BLaER1 treated with 17β-estradiol and CSF1 and Interleukin-3, amounts not matched to agents 10 nM and 100 nM (cell line): ENCODE results near the gene HCRT.
"Not testable (repeated sequence)": the region's sequence is repeated elsewhere in the genome, so short reads cannot be mapped to it uniquely, and the experiment has no call there.

ENCODE experiments used
- H3K27ac ChIP-seq, 11 experiments: shearing (Covaris generic); formaldehyde crosslinking; 2 replicates each; pipeline ENCODE4 v1.8.1; 2022
- H3K27me3 ChIP-seq, 11 experiments: shearing (Covaris generic); formaldehyde crosslinking; 2 replicates each; pipeline ENCODE4 v1.8.1; 2022
- H3K36me3 ChIP-seq, 11 experiments: shearing (Covaris generic); formaldehyde crosslinking; 2 replicates each; pipeline ENCODE4 v1.8.1; 2022
- H3K4me1 ChIP-seq, 10 experiments: shearing (Covaris generic); formaldehyde crosslinking; 2 replicates each; pipeline ENCODE4 v1.8.1; 2022
- H3K4me2 ChIP-seq, 11 experiments: shearing (Covaris generic); formaldehyde crosslinking; 2 replicates each; pipeline ENCODE4 v1.8.1; 2022
- H3K4me3 ChIP-seq, 10 experiments: shearing (Covaris generic); formaldehyde crosslinking; 2 replicates each; pipeline ENCODE4 v1.8.1; 2022
- H3K9ac ChIP-seq, 11 experiments: shearing (Covaris generic); formaldehyde crosslinking; 2 replicates each; pipeline ENCODE4 v1.8.1; 2022
- H3K9me3 ChIP-seq, 11 experiments: shearing (Covaris generic); formaldehyde crosslinking; replicated peaks in 1 of 11; 2 replicates each; pipeline ENCODE4 v1.8.1; 2022
- H4K20me1 ChIP-seq, 11 experiments: shearing (Covaris generic); formaldehyde crosslinking; 2 replicates each; pipeline ENCODE4 v1.8.1; 2022
- Cebpa-rat ChIP-seq, 11 experiments: shearing (Covaris generic); IDR thresholded peaks; 2 replicates each; pipeline ENCODE4 v1.8.1; 2022

The HCRT gene

DNA sequence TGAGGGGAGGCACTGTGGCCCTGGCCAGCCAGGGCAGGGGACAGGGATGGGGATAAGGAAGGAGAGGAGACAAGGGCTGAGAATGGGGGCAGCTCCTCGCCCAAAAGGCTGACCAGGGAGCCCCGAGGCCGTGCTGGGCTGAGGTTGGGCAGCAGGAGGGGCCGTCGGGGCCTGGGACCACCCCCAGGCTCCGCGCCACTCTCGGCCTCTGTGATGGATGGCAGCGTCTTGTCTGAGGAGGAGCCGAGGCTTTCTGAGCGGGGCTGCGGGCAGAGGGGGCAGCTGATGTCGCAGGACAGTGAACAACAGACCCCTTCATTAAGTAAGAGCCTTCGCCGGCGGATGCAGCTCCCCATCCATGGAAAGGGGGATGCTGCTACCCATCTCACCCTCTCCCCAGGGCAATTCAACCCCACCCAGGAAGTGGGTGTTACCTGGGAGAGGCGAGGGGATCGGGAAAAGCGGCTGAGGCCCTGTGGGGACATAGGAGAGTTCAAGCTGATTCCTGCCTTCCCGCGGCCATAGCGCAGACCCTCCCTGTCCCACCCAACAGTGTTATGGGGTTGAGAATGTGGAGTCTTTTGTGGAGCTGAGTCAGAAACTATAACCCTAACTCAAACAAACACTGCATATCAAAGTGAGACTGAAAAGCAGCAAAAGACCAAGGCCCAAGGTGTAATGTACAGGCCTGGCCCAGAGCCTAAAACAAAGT is 21.4 kb downstream of the HCRT start:
- Histone ChIP-seq H3K9ac (no peak overlapping the region), H3K9me3 (no peaks in the 10 kb centered on the region), H3K27me3 (no peaks in the 10 kb centered on the region), H3K4me1 (peaks cover 32 to 56% (median 41%) of the 10 kb centered on the region in 10 experiments), H3K4me3 (no peak overlapping the region), H3K27ac (no peak overlapping the region), H4K20me1 (no peaks in the 10 kb centered on the region; a peak in 1 of 22 replicates), H3K4me2 (no peak overlapping the region), H3K36me3 (no peaks in the 10 kb centered on the region)
- no peak for TF ChIP-seq Cebpa-rat (IDR thresholded peaks at IDR 0.05)

- H3K27me3 ChIP-seq = no peaks in the 10 kb centered on the region
- H3K4me2 ChIP-seq = no peak overlapping the region; a peak in 1 of 22 replicates
- no peak overlapping the region for H3K9ac ChIP-seq
- TF ChIP-seq Cebpa-rat (IDR thresholded peaks at IDR 0.05) = no peak
- no peak overlapping the region for H3K27ac ChIP-seq
- H3K4me3 ChIP-seq = no peak overlapping the region
- H4K20me1 ChIP-seq = no peaks in the 10 kb centered on the region; a peak in 1 of 22 replicates
- no peaks in the 10 kb centered on the region for H3K9me3 ChIP-seq
- peaks cover 32 to 55% (median 38%) of the 10 kb centered on the region in 10 experiments for H3K4me1 ChIP-seq
- H3K36me3 ChIP-seq = no peaks in the 10 kb centered on the region
Measured at GRCh38 chr17:42163113-42163512, 22.1 kb downstream of the HCRT start.

- Histone ChIP-seq H3K27me3 (no peaks in the 10 kb centered on the region), H3K9ac (peak overlapping the region in 6 of 11 experiments; percentile 1 to 59 (median 48); a peak in 7 of 22 replicates), H3K4me2 (peak overlapping the region in 8 of 11 experiments; percentile 61 to 79 (median 68); a peak in 16 of 22 replicates), H3K36me3 (no peaks in the 10 kb centered on the region), H3K4me3 (no peak overlapping the region), H3K27ac (peak overlapping the region in 2 of 11 experiments; percentile 9 to 66; a peak in 1 of 22 replicates), H3K4me1 (peaks cover 29 to 45% (median 38%) of the 10 kb centered on the region in 10 experiments), H4K20me1 (no peaks in the 10 kb centered on the region), H3K9me3 (no peaks in the 10 kb centered on the region)
- TF ChIP-seq Cebpa-rat (IDR thresholded peaks at IDR 0.05) = no peak
Measured at GRCh38 chr17:42160531-42160910, 24.7 kb downstream of the HCRT start.

GRCh38 chr17:42159796-42160530 is 25.3 kb downstream of the HCRT start:
- Histone ChIP-seq H3K4me2 (peak overlapping the region in 8 of 11 experiments; percentile 33 to 79 (median 68); a peak in 15 of 22 replicates), H3K36me3 (no peaks in the 10 kb centered on the region), H3K27me3 (no peaks in the 10 kb centered on the region), H3K9ac (peak overlapping the region in 4 of 11 experiments; percentile 1 to 38 (median 32); a peak in 5 of 22 replicates), H3K4me3 (no peak overlapping the region), H3K4me1 (peaks cover 32 to 48% (median 41%) of the 10 kb centered on the region in 10 experiments), H3K27ac (peak overlapping the region in 5 of 11 experiments; percentile 4 to 35 (median 16); a peak in 3 of 22 replicates), H3K9me3 (no peaks in the 10 kb centered on the region), H4K20me1 (no peaks in the 10 kb centered on the region)
- no peak for TF ChIP-seq Cebpa-rat (IDR thresholded peaks at IDR 0.05)

DNA sequence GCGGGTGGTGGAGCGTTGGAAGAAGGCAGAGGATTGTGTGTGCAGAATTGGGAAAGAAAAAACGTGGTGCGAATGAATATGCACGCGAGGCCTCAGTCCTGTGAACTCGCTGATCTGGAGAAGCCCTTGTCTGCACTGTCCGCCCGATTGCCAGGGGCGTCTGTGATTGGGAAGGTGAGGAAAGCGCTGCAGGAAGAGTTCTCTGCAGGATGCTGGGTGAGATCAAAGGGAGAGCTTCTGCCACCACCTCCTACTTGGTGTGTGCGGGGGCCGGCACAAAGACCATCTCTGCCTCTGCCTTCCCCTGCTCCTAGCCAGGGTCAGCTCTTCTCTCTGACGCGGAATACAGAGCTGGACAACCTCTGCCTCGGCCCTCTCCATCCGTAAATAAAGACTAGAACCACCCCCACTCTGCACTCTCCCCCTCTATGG is 29.6 kb downstream of the HCRT start:
- Histone ChIP-seq H3K9me3 (no peaks in the 10 kb centered on the region), H3K9ac (peak overlapping the region; percentile 54 to 99 (median 93); a peak in 17 of 22 replicates), H3K4me1 (peaks cover 35 to 59% (median 50%) of the 10 kb centered on the region in 10 experiments), H3K4me2 (peak overlapping the region; percentile 52 to 79 (median 68); a peak in 21 of 22 replicates), H3K36me3 (peaks cover 12 to 31% (median 23%) of the 10 kb centered on the region in 11 experiments; a peak in 21 of 22 replicates), H3K27me3 (no peaks in the 10 kb centered on the region), H4K20me1 (peaks cover 35 to 41% (median 39%) of the 10 kb centered on the region in 11 experiments), H3K4me3 (peak overlapping the region; percentile 87 to 100 (median 94)), H3K27ac (peak overlapping the region in 6 of 11 experiments; percentile 31 to 98 (median 88); a peak in 12 of 22 replicates)
- TF ChIP-seq Cebpa-rat (IDR thresholded peaks at IDR 0.05) = no peak

DNA sequence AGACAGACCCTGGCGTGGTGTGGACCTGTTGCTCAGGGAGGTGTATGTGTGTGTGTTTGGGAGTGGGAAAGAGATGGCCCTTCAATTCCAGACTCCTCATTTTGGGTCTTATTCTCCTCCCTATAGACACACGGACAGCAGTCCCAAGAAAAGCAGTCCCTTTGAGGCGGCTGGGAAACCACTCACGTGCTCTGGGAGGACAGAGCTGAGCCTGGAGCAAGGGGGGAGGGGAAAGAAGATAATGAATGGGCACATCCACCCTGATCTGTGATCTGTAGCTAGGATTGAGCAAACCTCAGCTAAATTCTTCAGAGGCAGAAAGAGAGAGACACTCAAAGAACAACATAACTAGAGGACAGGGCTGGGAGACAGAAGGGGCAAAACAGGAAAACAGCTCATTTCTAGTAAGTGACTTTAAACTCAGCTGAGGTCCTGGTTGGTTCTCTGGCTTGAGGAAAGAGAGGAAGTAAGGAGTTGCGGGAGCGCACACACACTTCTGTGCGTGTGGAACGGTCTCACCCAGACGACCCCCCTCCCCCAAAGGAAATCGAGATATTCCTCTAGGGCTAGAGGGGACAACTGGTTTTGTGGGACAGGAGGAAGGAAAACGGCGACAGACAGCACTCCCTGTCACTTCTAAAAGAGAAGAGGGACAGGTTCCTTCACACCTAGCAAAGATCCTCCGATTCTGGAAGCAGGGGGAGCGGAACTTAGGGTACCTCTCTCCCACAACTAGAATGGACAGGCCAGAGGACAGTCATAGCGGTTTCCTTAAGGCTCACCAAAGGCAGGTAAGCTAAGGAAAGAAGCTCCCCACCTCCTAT is 31.1 kb downstream of the HCRT start:
- Histone ChIP-seq H3K9me3 (no peaks in the 10 kb centered on the region), H3K27me3 (no peaks in the 10 kb centered on the region), H3K36me3 (peaks cover 26 to 46% (median 38%) of the 10 kb centered on the region in 11 experiments), H3K9ac (peak overlapping the region; percentile 91 to 99 (median 96)), H3K4me1 (peaks cover 21 to 61% (median 40%) of the 10 kb centered on the region in 10 experiments), H3K4me3 (peak overlapping the region; percentile 87 to 100 (median 94)), H3K27ac (peak overlapping the region; percentile 83 to 98 (median 93)), H4K20me1 (peaks cover 50 to 56% (median 54%) of the 10 kb centered on the region in 11 experiments), H3K4me2 (peak overlapping the region; percentile 83 to 97 (median 93))
- TF ChIP-seq Cebpa-rat (IDR thresholded peaks at IDR 0.05) = no peak

- TF ChIP-seq Cebpa-rat (IDR thresholded peaks at IDR 0.05) = no peak
- peaks cover 22 to 98% (median 38%) of the 10 kb centered on the region in 10 experiments for H3K4me1 ChIP-seq
- H3K9me3 ChIP-seq = no peaks in the 10 kb centered on the region
- no peak overlapping the region for H3K27ac ChIP-seq
- peaks cover 93 to 100% (median 100%) of the 10 kb centered on the region in 11 experiments for H4K20me1 ChIP-seq
- H3K4me3 ChIP-seq = no peak overlapping the region
- peak overlapping the region in 1 of 11 experiments; percentile 32; a peak in 1 of 22 replicates for H3K9ac ChIP-seq
- peak overlapping the region in 3 of 11 experiments; percentile 16 to 40 (median 28); a peak in 2 of 22 replicates for H3K4me2 ChIP-seq
- H3K27me3 ChIP-seq = no peaks in the 10 kb centered on the region
- H3K36me3 ChIP-seq = peaks cover 73 to 100% (median 93%) of the 10 kb centered on the region in 11 experiments
Measured at GRCh38 chr17:42146911-42147607, 38.2 kb downstream of the HCRT start.

GRCh38 chr17:42143138-42143537 is 42.1 kb downstream of the HCRT start:
- H3K9me3 ChIP-seq, H3K4me3 ChIP-seq, H3K27me3 ChIP-seq: not testable (repeated sequence)
- Histone ChIP-seq H4K20me1 (peaks cover 95 to 100% (median 100%) of the 10 kb centered on the region in 11 experiments), H3K4me2 (peak overlapping the region; percentile 35 to 87 (median 63)), H3K9ac (peak overlapping the region in 6 of 11 experiments; percentile 16 to 67 (median 34); a peak in 6 of 22 replicates), H3K27ac (peak overlapping the region in 3 of 11 experiments; percentile 3 to 29 (median 25); a peak in 3 of 22 replicates), H3K4me1 (peaks cover 38 to 98% (median 58%) of the 10 kb centered on the region in 10 experiments), H3K36me3 (peaks cover 56 to 100% (median 88%) of the 10 kb centered on the region in 11 experiments)
